ENCODE results near the gene BHMT2.

BHMT2 gene

DNA sequence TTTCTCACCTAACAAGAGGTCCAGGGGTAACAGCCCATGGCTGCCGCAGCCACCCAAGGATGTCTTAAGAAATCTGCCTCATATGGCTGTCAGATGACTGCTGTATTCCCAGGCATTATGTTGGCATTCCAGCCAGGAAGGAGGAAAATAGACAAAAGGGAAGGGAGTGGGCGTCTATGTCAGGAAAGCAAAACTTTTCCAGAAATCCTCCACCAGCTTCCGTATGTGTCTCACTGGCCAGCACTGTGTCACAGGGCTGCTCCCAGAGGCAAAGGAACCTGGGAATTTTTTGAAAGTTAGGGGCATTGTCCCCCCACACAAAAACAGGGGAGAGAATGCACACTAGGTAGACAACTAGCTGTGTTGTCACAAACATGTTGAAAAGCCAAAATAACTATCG, 7.3 kb downstream of the BHMT2 start:
- in situ Hi-C loops (cut with MboI; ENCODE audit: low sequenced_read_pairs, unreplicated experiment): no loop called here
- no peak for TF ChIP-seq CTCF (IDR thresholded peaks at IDR 0.05; ENCODE audit: borderline replicate concordance, control extremely low read depth, extremely low read depth, insufficient read depth, missing control alignments)
- no peak for DNase-seq (ENCODE audit: low spot score)

GRCh38 chr5:79077680-79078365, 8.3 kb downstream of the BHMT2 start:
- no peak for TF ChIP-seq CTCF (IDR thresholded peaks at IDR 0.05; ENCODE audit: borderline replicate concordance, control extremely low read depth, extremely low read depth, insufficient read depth, missing control alignments)
- no peak for DNase-seq (ENCODE audit: low spot score)
- in situ Hi-C loops (cut with MboI; ENCODE audit: low sequenced_read_pairs, unreplicated experiment): no loop called here

- DNase-seq (ENCODE audit: low spot score): no peak
- no peak for TF ChIP-seq CTCF (IDR thresholded peaks at IDR 0.05; ENCODE audit: borderline replicate concordance, control extremely low read depth, extremely low read depth, insufficient read depth, missing control alignments)
- in situ Hi-C loops (cut with MboI; ENCODE audit: low sequenced_read_pairs, unreplicated experiment): no loop called here
Observed at GRCh38 chr5:79080804-79081203, 11.2 kb downstream of the BHMT2 start.

DNA sequence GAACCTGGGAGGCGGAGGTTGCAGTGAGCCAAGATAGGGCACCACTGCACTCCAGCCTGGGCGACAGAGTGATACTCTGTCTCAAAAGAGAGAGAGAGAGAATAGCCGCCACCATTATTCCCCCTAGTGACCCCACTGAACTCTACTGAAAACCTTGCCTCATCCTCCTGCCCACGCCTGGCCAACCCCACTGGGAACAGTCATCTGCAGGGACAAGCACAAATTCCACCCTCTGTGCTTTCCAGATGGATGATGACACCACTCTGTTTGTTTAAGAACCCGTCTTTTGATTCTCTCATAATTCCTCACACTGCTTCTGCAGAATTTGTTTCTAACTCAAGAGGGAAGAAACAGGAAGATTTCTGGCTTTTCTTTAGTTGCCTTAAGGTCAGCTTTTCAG, 12.2 kb downstream of the BHMT2 start:
- TF ChIP-seq CTCF (IDR thresholded peaks at IDR 0.05; ENCODE audit: borderline replicate concordance, control extremely low read depth, extremely low read depth, insufficient read depth, missing control alignments): no peak
- DNase-seq (ENCODE audit: low spot score): no peak
- in situ Hi-C loops (cut with MboI; ENCODE audit: low sequenced_read_pairs, unreplicated experiment): no loop called here

GRCh38 chr5:79086116-79086515, 16.5 kb downstream of the BHMT2 start:
- no peak for TF ChIP-seq CTCF (IDR thresholded peaks at IDR 0.05; ENCODE audit: borderline replicate concordance, control extremely low read depth, extremely low read depth, insufficient read depth, missing control alignments)
- DNase-seq (ENCODE audit: low spot score): no peak
- in situ Hi-C loops (cut with MboI; ENCODE audit: low sequenced_read_pairs, unreplicated experiment): no loop called here

GRCh38 chr5:79088507-79088906, 18.9 kb downstream of the BHMT2 start:
- DNase-seq (ENCODE audit: low spot score): no peak
- in situ Hi-C loops (cut with MboI; ENCODE audit: low sequenced_read_pairs, unreplicated experiment): no loop called here
- TF ChIP-seq CTCF (IDR thresholded peaks at IDR 0.05; ENCODE audit: borderline replicate concordance, control extremely low read depth, extremely low read depth, insufficient read depth, missing control alignments): no peak

Data from GM13976 (cell line).